ENCODE measurements around the gene SPAAR. TPM values are rescaled to one million over a fixed set of nuclear protein-coding genes. Genes with fewer than 3 reads are reported as not detected.
"Not testable (repeated sequence)": the region's sequence is repeated elsewhere in the genome, so short reads cannot be mapped to it uniquely, and the experiment has no call there.

The SPAAR gene
- polyA plus RNA-seq: 10 to 100 TPM in 2 of 3 donors, 1 to 10 TPM in 1; 1.5 to 16.9 (median 14.6) TPM

- H3K27ac ChIP-seq (ENCODE audit: low read depth, low read length): peak within 1 kb of the TSS; percentile 57
- 52 to 81% (median 72%) methylated on average over 11 of the region's 11 CpGs for WGBS, 3 donors
These were observed at the start of gene SPAAR for GRCh38 chr9:35909274-35909673. Gene SPAAR, plus strand, starts transcription at chr9:35909490. Its CDS starts 974 bp downstream, at chr9:35910464.

DNA sequence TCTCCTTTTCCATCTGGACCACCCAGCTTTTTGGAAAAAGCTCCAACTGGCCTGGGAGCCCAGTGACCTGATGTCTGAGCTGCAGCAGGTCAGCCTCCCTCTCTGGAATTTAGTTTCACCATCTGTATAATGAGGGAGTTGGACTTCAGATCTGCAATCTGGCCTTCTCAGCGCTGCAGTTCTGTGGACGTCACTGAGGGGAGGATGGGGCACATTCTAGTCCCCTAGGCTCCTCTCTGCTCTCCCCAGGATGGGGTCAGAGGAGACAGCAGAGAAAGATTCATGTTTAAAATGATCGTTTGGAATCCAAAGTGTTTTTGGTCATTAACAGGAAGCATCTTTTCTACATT, 49.3 kb upstream of the SPAAR start:
- H3K27ac ChIP-seq (ENCODE audit: low read depth, low read length): no peak overlapping the region
- 41 to 43% (median 42%) methylated on average over 3 of the region's 3 CpGs for WGBS, 3 donors

DNA sequence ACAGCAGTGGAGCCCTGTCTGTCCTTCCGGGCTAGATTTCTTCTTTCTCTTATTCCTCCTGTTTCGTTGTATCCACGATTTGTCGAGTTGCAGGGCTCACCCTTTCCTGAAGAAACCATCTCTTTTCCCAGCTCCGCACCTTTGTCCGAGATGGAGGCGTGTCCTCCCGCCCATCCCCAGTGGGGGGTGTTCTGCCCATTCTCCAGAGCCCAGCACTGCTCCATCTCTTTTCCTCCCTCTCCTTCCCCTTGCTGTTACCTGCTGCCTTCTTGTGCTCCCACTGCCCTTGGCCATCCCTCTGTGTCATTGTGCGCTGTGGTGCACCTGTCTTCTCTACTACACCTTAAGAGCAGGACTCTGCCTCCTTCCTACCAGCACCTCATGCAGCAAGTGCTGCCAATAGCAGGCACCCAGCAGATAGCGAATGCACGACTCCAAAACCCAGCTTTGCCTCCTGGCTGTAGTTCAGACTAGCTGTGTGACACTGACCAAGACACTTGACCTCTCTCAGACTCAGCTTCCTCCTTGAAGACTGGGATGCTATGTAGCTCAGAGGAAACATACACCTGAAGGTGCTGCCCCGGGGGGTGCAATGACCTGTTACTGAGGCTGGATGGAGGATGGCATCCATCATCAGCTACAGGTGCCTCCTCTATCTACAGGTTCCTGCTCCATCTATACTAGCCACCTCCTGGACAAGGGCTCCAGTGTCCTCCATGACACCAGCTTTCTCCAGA, 48.0 kb upstream of the SPAAR start:
- no peak overlapping the region for H3K27ac ChIP-seq (ENCODE audit: low read depth, low read length)
- WGBS, 3 donors: 50 to 72% (median 69%) methylated on average over 12 of the region's 12 CpGs

- WGBS, 3 donors: 73 to 94% (median 92%) methylated on average over 4 of the region's 4 CpGs
- no peak overlapping the region for H3K27ac ChIP-seq (ENCODE audit: low read depth, low read length)
These were observed 47.0 kb upstream of the SPAAR start for GRCh38 chr9:35862328-35862727.

DNA sequence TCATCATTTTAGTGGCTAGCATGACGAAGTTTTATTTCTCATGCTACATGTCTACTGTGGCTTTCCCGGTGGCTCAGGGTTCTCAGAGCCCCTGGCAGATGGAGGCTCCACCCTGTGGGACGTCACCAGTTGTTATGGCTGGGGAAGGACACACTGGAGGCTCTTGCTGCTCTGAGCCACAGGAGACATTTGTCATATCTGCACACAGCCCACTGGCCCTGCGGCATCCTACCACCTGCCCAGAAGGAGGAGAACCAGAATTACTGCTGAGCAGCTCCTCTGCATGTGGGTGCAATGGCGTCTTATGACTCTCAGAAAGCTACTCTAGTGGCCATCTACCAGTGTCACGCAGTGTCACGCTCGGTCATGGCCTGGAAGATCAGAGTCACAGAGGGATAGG, 45.7 kb upstream of the SPAAR start:
- WGBS, 3 donors: 67 to 78% (median 75%) methylated on average over 8 of the region's 8 CpGs
- H3K27ac ChIP-seq (ENCODE audit: low read depth, low read length): no peak overlapping the region

GRCh38 chr9:35864695-35865255, 44.5 kb upstream of the SPAAR start:
- 79 to 88% (median 85%) methylated on average over 8 of the region's 8 CpGs for WGBS, 3 donors
- H3K27ac ChIP-seq (ENCODE audit: low read depth, low read length): no peak overlapping the region

GRCh38 chr9:35867538-35867937, 41.8 kb upstream of the SPAAR start:
- WGBS, 3 donors: 91 to 94% (median 92%) methylated on average over 4 of the region's 4 CpGs
- H3K27ac ChIP-seq (ENCODE audit: low read depth, low read length): no peak overlapping the region

GRCh38 chr9:35868933-35869332, 40.4 kb upstream of the SPAAR start:
- WGBS, 3 donors: 70 to 83% (median 76%) methylated on average over 2 of the region's 2 CpGs
- no peak overlapping the region for H3K27ac ChIP-seq (ENCODE audit: low read depth, low read length)

DNA sequence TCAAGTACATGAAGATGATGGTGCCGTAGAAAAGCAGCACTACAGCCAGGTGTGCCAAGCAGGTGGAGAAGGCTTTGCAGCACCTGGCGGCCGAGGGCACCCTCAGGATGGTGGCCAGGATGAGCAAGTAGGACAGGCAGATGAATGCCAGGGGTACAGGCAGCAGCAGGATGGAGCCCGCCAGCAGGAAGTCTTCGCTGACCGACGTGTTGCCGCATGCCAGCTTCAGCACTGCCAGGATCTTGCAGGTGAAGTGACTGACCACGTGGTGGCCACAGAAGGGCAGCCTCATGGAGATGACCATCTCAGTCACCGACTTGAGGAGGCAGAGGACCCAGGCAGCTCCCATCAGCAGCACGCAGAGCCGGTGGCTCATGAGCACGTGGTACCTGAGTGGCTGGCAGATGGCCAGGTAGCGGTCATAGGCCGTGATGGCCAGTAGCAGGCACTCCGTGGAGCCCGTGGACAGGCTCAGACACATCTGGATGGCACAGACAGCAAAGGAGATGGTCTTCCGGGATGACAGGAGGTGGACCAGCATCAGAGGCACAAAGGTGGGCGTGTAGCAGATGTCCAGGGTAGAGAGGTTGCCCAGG, 39.6 kb upstream of the SPAAR start:
- WGBS, 3 donors: 88 to 90% (median 90%) methylated on average over 19 of the region's 19 CpGs
- no peak overlapping the region for H3K27ac ChIP-seq (ENCODE audit: low read depth, low read length)

DNA sequence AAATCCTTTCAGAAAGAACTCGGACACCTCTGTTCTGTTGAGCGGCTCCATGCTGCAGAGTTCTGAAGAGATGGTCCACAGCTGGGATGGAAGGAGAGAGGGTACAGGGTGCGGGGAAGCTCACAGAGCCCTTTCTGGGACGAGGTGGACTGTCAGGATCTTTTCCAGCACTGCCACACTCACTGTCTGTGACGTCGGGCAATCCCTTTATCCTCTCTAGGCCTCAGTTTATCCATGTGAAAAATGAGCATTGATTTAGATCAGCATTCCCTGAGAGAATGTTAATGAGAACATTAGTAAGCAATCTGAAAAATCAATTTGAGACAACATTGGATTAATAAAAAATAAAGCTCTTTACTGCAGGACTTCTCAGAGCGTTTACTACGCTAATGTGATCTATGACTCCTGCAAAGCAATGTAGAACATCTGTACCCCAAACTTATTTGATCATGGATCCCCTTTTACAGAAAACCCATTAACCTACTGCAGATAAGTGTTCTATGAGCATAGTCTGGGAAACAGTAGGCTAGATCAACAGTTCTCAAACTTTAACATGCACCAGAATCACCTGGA, 38.9 kb upstream of the SPAAR start, which contains the start of gene OR13J1:
TSS of gene OR13J1 (minus strand) at position 51 of the 573 bp plus-strand sequence. CDS start at position 51, 0 bp downstream.
- 91 to 92% (median 92%) methylated on average over 8 of the region's 8 CpGs for WGBS, 3 donors
- H3K27ac ChIP-seq (ENCODE audit: low read depth, low read length): no peak within 1 kb of the TSS

- H3K27ac ChIP-seq (ENCODE audit: low read depth, low read length): no peak overlapping the region
- 61 to 81% (median 77%) methylated on average over 3 of the region's 3 CpGs for WGBS, 3 donors
These were observed 37.7 kb upstream of the SPAAR start for GRCh38 chr9:35871545-35871944.

DNA sequence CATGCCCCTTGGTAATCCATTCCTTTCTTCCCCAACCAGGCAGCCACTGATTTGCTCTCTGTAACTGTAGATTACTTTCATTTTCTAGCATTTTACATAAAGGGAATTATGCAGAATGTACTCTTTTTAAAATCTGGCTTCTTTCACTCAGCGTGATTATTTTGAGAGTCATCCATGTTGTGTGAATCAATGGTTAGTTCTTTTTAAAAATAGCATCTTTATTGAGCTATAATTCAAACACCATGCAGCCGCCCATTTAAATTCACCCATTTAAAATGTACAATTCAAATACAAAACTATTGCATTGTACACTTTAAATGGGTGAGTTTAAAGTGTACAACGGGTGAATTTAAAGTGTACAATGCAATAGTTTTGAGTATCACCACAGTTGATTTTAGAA, 36.8 kb upstream of the SPAAR start:
- WGBS, 3 donors: 66 to 71% (median 71%) methylated on average over 3 of the region's 3 CpGs

DNA sequence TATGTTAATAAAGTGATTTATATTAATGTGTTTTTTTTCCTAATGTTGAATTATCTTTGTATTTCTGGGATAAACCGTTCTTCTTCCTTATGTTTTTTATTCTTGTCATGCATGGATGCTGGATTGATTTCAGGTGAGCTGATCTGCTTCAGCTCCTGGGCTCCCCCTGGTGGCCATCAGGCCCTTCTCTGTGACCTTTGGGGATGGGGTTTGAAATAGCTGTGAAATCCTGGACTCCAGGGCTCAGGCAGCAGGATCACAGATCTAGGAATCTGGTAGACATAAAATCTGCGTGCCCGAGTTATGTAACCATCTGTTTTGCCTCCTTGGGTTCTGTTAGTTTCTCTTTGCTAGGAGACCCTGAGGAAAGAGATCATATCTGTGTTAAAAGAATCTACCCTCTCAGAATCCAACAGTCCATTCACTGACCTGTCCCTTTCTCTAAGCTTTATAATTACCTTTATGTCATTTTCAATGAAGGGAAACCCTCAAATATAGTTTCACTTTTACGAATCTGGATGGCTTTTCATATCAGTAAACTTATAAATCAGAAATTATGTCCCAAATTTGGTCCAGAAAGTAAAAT, 26.9 kb upstream of the SPAAR start:
- 1 to 5% (median 2%) methylated on average over 4 of the region's 4 CpGs for WGBS, 3 donors
- no peak overlapping the region for H3K27ac ChIP-seq (ENCODE audit: low read depth, low read length)

More for the DNA sequence above, 36.8 kb upstream of the SPAAR start:
- H3K27ac ChIP-seq (ENCODE audit: low read depth, low read length): no peak overlapping the region

DNA sequence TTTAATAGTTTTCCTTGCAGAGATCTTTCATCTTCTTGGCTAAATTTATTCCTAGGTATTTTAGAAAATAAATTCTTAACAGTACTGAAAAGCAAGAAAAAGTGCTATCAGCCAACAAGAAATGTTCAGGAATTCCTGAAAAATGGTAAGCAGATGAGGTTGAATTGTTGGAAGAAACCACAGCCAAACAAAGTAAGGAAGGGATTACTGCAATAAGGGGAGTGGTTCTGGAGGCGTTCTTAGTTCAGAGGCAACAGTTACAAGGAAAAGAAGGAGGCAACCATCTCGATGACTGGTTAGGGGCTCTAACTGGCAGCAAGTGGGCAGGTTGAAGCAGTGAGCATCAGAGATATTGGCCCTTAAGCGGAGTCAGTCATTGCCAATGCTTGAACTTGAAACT, 26.3 kb upstream of the SPAAR start:
- H3K27ac ChIP-seq (ENCODE audit: low read depth, low read length): no peak overlapping the region
- 42 to 65% (median 49%) methylated on average over 3 of the region's 3 CpGs for WGBS, 3 donors

GRCh38 chr9:35884908-35885307, 24.4 kb upstream of the SPAAR start:
- WGBS, 3 donors: 79 to 93% (median 88%) methylated on average over 3 of the region's 3 CpGs
- not testable (repeated sequence) for H3K27ac ChIP-seq (ENCODE audit: low read depth, low read length)

DNA sequence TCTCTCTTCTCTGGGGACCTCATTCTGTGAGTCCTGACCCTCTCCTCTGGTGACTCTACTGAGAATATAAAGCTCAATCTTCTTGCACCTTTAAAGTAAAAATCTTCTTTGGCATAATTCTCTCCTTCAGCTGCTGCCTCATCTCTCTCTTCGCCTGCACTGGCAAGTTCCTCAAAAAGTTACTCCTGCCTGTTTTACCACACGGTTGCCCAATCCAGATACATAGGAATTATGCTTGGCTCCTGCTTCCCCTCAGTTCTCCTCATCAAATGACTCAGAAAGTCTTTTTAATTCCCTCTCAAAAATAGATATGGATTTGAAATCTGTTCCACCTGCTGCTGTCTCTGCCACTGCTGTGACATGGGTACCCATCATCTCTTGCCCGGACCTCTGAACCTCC, 17.6 kb upstream of the SPAAR start:
- 57 to 76% (median 67%) methylated on average over 3 of the region's 3 CpGs for WGBS, 3 donors
- H3K27ac ChIP-seq (ENCODE audit: low read depth, low read length): no peak overlapping the region

DNA sequence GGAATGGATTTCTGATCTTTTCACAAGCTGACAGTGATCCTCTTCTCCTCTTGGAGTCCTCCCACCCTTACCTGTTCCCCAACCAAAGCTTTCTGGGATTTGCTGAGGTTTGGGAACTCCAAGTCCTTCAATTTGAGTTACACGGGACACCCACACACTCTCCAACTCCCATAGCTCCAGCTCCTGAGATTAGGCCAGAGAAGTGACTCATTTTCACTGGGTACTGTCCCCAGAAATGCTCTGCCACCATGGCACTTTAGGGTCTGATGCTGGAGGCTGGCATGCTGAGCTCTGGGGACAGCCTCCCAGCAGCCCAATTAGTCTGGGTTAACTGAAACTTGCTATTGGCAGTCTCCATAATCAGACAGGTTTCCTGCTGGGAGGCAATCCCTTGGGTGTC, 17.2 kb upstream of the SPAAR start:
- WGBS, 3 donors: 76 to 90% (median 85%) methylated on average over 1 of the region's 1 CpG
- H3K27ac ChIP-seq (ENCODE audit: low read depth, low read length): no peak overlapping the region

DNA sequence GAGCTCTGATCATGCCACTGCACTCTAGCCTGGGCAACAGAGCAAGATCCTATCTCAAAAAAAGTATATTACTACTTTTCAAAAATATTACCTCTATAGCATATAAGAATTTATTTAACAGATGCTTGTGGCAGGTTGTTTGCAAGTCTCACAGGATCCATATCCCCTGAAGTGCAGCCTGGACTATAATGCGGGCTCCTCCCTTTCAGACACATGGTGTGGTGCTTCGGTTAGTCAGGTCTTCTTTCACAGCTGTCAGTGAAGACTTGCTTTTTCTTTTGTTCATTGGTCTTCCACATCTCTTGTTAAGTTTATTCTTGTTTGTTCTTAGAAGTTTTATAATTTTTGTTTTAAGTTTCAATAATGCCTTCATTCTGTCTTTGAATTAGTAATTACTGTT, 12.7 kb upstream of the SPAAR start:
- H3K27ac ChIP-seq (ENCODE audit: low read depth, low read length): no peak overlapping the region
- 90 to 92% (median 92%) methylated on average over 2 of the region's 2 CpGs for WGBS, 3 donors
